Ishikawa (cell line): ENCODE data around the gene RAD51.

ENCODE experiments used
- CEBPB ChIP-seq: IDR thresholded peaks from 2 replicates; pipeline ENCODE4 v1.6.1; 2012
- CREB1 ChIP-seq: IDR thresholded peaks from 2 replicates; pipeline ENCODE4 v1.6.1; 2012; ENCODE audit warnings: low read depth
- EGR1 ChIP-seq: IDR thresholded peaks from 2 replicates; pipeline ENCODE4 v1.6.1; 2012
- EP300 ChIP-seq: IDR thresholded peaks from 2 replicates; pipeline ENCODE4 v1.6.1; 2012; ENCODE audit warnings: borderline replicate concordance
- FOXM1 ChIP-seq: IDR thresholded peaks from 2 replicates; pipeline ENCODE4 v1.6.1; 2012; ENCODE audit warnings: low read depth, borderline replicate concordance
- RAD21 ChIP-seq: IDR thresholded peaks from 2 replicates; pipeline ENCODE4 v1.6.1; 2012; ENCODE audit warnings: low read depth
- TAF1 ChIP-seq: IDR thresholded peaks from 2 replicates; pipeline ENCODE4 v1.6.1; 2012; ENCODE audit warnings: low read depth, mild to moderate bottlenecking
- TCF12 ChIP-seq: IDR thresholded peaks from 2 replicates; pipeline ENCODE4 v1.6.1; 2012; ENCODE audit warnings: low read depth
- TEAD4 ChIP-seq: IDR thresholded peaks from 2 replicates; pipeline ENCODE4 v1.6.1; 2012
- YY1 ChIP-seq: IDR thresholded peaks from 2 replicates; pipeline ENCODE4 v1.6.1; 2012; ENCODE audit warnings: low read depth
- ZBTB7A ChIP-seq: IDR thresholded peaks from 2 replicates; pipeline ENCODE4 v1.6.1; 2012; ENCODE audit warnings: low read depth
- TF ChIP-seq, protein P1 (sequence below): IDR thresholded peaks from 2 replicates; pipeline ENCODE4 v1.6.1; 2012; ENCODE audit warnings: low read depth, mild to moderate bottlenecking
- TF ChIP-seq, protein P2 (sequence below): IDR thresholded peaks from 2 replicates; pipeline ENCODE4 v1.6.1; 2012
- TF ChIP-seq, protein P3 (sequence below): IDR thresholded peaks from 2 replicates; pipeline ENCODE4 v1.6.1; 2012

DNA sequence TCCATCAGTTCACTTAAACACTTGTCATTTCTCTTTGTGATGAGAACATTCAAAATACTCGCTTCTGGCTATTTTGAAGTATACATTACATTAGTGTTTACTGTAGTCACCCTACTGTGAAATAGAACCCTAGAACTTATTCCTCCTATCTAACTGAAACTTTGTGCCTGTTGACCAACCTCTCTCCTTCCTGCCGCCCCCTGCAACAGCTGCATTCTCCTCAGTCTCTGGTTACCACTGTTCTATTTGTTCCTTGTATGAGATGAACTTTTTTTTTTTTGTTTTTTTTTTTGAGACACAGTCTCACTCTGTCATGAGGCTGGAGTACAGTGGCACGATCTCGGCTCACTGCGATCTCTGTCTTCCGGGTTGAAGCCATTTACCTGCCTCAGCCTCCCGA, 2.9 kb downstream of the RAD51 start:
- TF ChIP-seq, protein P1, sequence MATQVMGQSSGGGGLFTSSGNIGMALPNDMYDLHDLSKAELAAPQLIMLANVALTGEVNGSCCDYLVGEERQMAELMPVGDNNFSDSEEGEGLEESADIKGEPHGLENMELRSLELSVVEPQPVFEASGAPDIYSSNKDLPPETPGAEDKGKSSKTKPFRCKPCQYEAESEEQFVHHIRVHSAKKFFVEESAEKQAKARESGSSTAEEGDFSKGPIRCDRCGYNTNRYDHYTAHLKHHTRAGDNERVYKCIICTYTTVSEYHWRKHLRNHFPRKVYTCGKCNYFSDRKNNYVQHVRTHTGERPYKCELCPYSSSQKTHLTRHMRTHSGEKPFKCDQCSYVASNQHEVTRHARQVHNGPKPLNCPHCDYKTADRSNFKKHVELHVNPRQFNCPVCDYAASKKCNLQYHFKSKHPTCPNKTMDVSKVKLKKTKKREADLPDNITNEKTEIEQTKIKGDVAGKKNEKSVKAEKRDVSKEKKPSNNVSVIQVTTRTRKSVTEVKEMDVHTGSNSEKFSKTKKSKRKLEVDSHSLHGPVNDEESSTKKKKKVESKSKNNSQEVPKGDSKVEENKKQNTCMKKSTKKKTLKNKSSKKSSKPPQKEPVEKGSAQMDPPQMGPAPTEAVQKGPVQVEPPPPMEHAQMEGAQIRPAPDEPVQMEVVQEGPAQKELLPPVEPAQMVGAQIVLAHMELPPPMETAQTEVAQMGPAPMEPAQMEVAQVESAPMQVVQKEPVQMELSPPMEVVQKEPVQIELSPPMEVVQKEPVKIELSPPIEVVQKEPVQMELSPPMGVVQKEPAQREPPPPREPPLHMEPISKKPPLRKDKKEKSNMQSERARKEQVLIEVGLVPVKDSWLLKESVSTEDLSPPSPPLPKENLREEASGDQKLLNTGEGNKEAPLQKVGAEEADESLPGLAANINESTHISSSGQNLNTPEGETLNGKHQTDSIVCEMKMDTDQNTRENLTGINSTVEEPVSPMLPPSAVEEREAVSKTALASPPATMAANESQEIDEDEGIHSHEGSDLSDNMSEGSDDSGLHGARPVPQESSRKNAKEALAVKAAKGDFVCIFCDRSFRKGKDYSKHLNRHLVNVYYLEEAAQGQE = no peak
- TF ChIP-seq CREB1 (no peak), CEBPB (no peak), TCF12 (no peak), TAF1 (no peak), EP300 (no peak), FOXM1 (no peak), RAD21 (no peak), YY1 (no peak), EGR1 (no peak), TEAD4 (no peak), ZBTB7A (no peak)
- TF ChIP-seq, protein P2, sequence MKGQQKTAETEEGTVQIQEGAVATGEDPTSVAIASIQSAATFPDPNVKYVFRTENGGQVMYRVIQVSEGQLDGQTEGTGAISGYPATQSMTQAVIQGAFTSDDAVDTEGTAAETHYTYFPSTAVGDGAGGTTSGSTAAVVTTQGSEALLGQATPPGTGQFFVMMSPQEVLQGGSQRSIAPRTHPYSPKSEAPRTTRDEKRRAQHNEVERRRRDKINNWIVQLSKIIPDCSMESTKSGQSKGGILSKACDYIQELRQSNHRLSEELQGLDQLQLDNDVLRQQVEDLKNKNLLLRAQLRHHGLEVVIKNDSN = no peak
- TF ChIP-seq, protein P3, sequence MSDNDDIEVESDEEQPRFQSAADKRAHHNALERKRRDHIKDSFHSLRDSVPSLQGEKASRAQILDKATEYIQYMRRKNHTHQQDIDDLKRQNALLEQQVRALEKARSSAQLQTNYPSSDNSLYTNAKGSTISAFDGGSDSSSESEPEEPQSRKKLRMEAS = no peak
